ENCODE measurements around the gene ARSI.

- TF ChIP-seq TAF1 (CRISPR knock-in tag; IDR thresholded peaks at IDR 0.05) (no peak), POLR2AphosphoS2 (IDR thresholded peaks at IDR 0.05; ENCODE audit: low read depth, low read length) (no peak), SIN3A (IDR thresholded peaks at IDR 0.05; ENCODE audit: borderline replicate concordance, low read depth, low read length) (no peak), ZNF513 (CRISPR knock-in tag; conservative IDR thresholded peaks at IDR 0.05) (no peak), TAF15 (IDR thresholded peaks at IDR 0.05; ENCODE audit: low read depth, low read length, poor library complexity, severe bottlenecking) (no peak)
Measured at GRCh38 chr5:150339165-150339564, 36.5 kb upstream of the ARSI start.
